Vagina (tissue), 2 donors: Measurements from ENCODE around the gene ZBTB21. TPM values are rescaled to one million over a fixed set of nuclear protein-coding genes. Genes with fewer than 3 reads are reported as not detected.

Source experiments
- DNase-seq, 2 donors: peaks; one replicate each; pipeline ENCODE4 v3.0.0-alpha.2; 2017; ENCODE audit errors: extremely low spot score in 2 of 2
- H3K27ac ChIP-seq: fragments of 200-600 bp; sonication (generic); one replicate; pipeline ENCODE4 v1.5.1; 2019
- H3K27me3 ChIP-seq: fragments of 200-600 bp; sonication (generic); one replicate; pipeline ENCODE4 v1.5.1; 2019
- H3K36me3 ChIP-seq, 2 donors: fragments of 200-600 bp; sonication (generic); one replicate each; pipeline ENCODE4 v1.5.1; 2017 to 2019
- H3K4me1 ChIP-seq: fragments of 200-600 bp; sonication (generic); one replicate; pipeline ENCODE4 v1.5.1; 2019
- H3K4me3 ChIP-seq, 2 donors: fragments of 200-600 bp; sonication (generic); 1 replicate in 1 of 2; 2 replicates in 1 of 2; pipeline ENCODE4 v1.5.1; 2016 to 2019
- H3K9me3 ChIP-seq: fragments of 200-600 bp; sonication (generic); one replicate; pipeline ENCODE4 v1.5.1; 2019
- POLR2A ChIP-seq, 2 donors: fragments of 450-650 bp; IDR thresholded peaks; one replicate each; pipeline ENCODE4 v1.6.1; 2017; ENCODE audit warnings: antibody characterized with exemption in 2 of 2, mild to moderate bottlenecking in 2 of 2, moderate library complexity in 2 of 2
- POLR2AphosphoS5 ChIP-seq, 2 donors: sonication (generic); formaldehyde crosslinking; IDR thresholded peaks; one replicate each; pipeline ENCODE4 v1.9.0; 2017; ENCODE audit warnings: antibody characterized with exemption in 2 of 2, mild to moderate bottlenecking in 2 of 2, low read depth in 1 of 2; ENCODE audit not compliant: insufficient read depth in 1 of 2
- intact Hi-C: fragments of 100-400 bp; cut with DNase I; formaldehyde crosslinking; loops from one replicate; pipeline ENCODE4 v1.15.1; 2023
- total RNA-seq: library from RNA; depleted of rRNA; stranded (reverse); fragments of >200 nt; gene quantifications from one replicate; pipeline ENCODE4 v1.2.3, GENCODE V29; 2016
- TF ChIP-seq, protein P1 (sequence below), 3 experiments: fragments of 450-650 bp in 2 of 3; fragments of 200-600 bp in 1 of 3; sonication (generic) in 1 of 3; IDR thresholded peaks; one replicate each; pipeline ENCODE4 v1.5.1; 2017 to 2019; ENCODE audit warnings: antibody characterized with exemption in 3 of 3, mild to moderate bottlenecking in 2 of 3, moderate library complexity in 2 of 3

Gene ZBTB21
- total RNA-seq, 1 donor from 2014 or later: 16.7 TPM

DNA sequence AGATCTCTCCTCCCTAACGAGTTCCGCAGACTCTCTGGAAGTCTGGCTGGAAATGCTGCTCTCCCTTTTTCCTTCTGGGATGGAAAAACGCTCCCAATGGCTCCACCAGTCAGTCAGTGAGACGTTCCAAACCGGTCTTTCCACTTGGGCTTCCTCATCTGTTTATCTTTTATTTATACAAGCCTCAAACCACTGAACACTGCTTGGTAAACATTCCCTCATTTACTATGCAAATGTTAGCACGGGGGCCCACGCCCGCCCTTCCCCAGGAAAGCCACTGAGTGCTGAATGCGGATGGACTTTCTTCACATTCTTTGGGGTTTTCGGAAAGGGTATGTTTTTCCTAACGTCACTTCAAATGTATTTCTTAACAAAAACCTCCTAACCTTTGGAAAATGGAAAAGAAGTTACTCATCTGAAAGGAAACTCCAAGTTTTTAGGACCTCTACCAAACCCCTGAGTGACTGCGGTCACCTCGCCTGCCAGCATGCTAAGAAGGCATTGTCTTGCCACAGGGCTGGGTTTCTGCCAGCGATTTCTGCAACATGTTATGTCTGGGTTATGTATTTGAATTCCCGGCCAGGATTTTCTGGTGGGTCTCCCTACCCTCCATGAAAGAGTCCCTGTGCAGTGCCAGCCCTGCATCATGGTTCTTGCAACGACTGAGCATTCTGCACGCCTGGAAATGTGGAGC lies 47.0 kb upstream of the ZBTB21 start:
- TF ChIP-seq, protein P1, sequence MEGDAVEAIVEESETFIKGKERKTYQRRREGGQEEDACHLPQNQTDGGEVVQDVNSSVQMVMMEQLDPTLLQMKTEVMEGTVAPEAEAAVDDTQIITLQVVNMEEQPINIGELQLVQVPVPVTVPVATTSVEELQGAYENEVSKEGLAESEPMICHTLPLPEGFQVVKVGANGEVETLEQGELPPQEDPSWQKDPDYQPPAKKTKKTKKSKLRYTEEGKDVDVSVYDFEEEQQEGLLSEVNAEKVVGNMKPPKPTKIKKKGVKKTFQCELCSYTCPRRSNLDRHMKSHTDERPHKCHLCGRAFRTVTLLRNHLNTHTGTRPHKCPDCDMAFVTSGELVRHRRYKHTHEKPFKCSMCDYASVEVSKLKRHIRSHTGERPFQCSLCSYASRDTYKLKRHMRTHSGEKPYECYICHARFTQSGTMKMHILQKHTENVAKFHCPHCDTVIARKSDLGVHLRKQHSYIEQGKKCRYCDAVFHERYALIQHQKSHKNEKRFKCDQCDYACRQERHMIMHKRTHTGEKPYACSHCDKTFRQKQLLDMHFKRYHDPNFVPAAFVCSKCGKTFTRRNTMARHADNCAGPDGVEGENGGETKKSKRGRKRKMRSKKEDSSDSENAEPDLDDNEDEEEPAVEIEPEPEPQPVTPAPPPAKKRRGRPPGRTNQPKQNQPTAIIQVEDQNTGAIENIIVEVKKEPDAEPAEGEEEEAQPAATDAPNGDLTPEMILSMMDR (IDR thresholded peaks at IDR 0.05): no peak
- peaks cover 14% of the 10 kb centered on the region for H3K4me1 ChIP-seq
- no peaks in the 10 kb centered on the region for H3K36me3 ChIP-seq
- H3K9me3 ChIP-seq: no peaks in the 10 kb centered on the region
- no peaks in the 10 kb centered on the region for H3K27me3 ChIP-seq
- intact Hi-C loops: no loop called here
- no peak for DNase-seq
- no peak overlapping the region for H3K4me3 ChIP-seq
- peak overlapping the region; percentile 32 for H3K27ac ChIP-seq

DNA sequence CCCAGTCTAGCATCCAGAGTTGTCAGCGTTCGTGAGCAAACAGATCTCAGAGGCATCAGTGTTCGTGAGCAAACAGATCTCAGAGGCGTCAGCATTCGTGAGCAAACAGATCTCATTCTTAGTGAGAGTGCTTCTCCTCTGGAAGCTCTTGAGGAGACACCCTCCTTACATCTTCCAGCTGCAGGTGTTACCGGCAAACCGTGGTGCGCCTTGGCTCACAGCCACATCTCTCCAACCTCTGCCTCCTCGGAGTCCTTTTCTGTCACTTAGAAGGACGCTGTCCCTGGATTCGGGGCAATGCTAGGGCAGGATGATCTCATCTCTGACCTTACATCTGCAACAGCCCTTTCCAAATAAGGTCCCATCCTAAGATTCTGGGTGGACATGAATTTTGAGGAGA lies 46.3 kb upstream of the ZBTB21 start:
- H3K27me3 ChIP-seq: no peaks in the 10 kb centered on the region
- H3K4me3 ChIP-seq: no peak overlapping the region
- no peaks in the 10 kb centered on the region for H3K36me3 ChIP-seq
- TF ChIP-seq, protein P1 (IDR thresholded peaks at IDR 0.05): no peak
- TF ChIP-seq POLR2AphosphoS5 (IDR thresholded peaks at IDR 0.05; ENCODE audit: insufficient read depth in 1 of 2, low read depth in 1 of 2) (no peak), POLR2A (IDR thresholded peaks at IDR 0.05) (no peak)
- H3K27ac ChIP-seq: peak overlapping the region; percentile 32
- DNase-seq: no peak
- no peaks in the 10 kb centered on the region for H3K9me3 ChIP-seq
- intact Hi-C loops: no loop called here
- H3K4me1 ChIP-seq: peaks cover 14% of the 10 kb centered on the region

DNA sequence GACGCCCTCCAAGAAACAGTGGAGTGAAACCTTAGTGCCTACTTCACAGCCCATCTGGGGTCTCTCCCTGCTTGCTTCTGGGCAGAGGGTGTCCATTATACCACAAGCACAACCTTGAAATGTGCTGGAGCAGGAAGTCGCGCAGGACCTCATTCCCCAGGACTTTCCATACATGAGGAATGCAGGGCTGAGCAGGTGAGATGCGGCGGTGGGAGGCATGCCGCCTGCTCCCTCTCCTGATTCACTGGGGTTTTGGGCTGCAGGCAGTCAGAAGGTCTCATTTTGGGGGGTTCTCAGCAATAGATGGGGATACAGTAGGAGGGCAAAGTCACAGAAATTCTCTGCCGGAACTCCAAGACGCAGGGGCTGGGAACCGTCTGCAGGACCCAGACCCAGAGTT lies 45.3 kb upstream of the ZBTB21 start:
- intact Hi-C loops: no loop called here
- Histone ChIP-seq H3K27ac (no peak overlapping the region), H3K9me3 (no peaks in the 10 kb centered on the region), H3K4me1 (peaks cover 14% of the 10 kb centered on the region), H3K4me3 (no peak overlapping the region), H3K36me3 (no peaks in the 10 kb centered on the region), H3K27me3 (no peaks in the 10 kb centered on the region)
- no peak for DNase-seq
- TF ChIP-seq, protein P1 (IDR thresholded peaks at IDR 0.05): no peak
- TF ChIP-seq POLR2AphosphoS5 (IDR thresholded peaks at IDR 0.05; ENCODE audit: insufficient read depth in 1 of 2, low read depth in 1 of 2) (no peak), POLR2A (IDR thresholded peaks at IDR 0.05) (no peak)

DNA sequence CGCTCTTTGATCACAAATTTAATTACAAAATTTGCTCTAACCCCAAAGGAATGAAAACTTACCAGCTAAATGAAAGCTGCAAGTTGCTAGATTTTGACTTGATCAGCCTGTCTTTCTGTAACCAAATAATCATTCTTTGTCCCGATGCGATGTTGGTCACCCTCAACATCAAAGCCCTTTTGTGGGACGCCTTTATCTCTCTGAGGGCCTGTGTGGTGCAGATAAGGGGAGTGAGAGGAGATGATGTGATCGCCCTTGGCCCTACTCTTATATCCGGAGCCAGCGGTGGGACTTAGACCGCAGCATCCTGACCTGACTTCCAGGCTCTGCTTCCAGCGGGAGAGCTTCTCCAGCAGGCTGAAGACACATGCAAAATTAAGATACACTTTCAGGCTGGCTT lies 41.6 kb upstream of the ZBTB21 start:
- intact Hi-C loops: no loop called here
- no peak for DNase-seq
- Histone ChIP-seq H3K4me1 (peaks cover 15% of the 10 kb centered on the region), H3K27ac (no peak overlapping the region), H3K9me3 (no peaks in the 10 kb centered on the region), H3K36me3 (no peaks in the 10 kb centered on the region), H3K4me3 (no peak overlapping the region), H3K27me3 (no peaks in the 10 kb centered on the region)
- TF ChIP-seq POLR2AphosphoS5 (IDR thresholded peaks at IDR 0.05; ENCODE audit: insufficient read depth in 1 of 2, low read depth in 1 of 2): no peak
- TF ChIP-seq POLR2A (IDR thresholded peaks at IDR 0.05): no peak
- TF ChIP-seq, protein P1 (IDR thresholded peaks at IDR 0.05): no peak

DNA sequence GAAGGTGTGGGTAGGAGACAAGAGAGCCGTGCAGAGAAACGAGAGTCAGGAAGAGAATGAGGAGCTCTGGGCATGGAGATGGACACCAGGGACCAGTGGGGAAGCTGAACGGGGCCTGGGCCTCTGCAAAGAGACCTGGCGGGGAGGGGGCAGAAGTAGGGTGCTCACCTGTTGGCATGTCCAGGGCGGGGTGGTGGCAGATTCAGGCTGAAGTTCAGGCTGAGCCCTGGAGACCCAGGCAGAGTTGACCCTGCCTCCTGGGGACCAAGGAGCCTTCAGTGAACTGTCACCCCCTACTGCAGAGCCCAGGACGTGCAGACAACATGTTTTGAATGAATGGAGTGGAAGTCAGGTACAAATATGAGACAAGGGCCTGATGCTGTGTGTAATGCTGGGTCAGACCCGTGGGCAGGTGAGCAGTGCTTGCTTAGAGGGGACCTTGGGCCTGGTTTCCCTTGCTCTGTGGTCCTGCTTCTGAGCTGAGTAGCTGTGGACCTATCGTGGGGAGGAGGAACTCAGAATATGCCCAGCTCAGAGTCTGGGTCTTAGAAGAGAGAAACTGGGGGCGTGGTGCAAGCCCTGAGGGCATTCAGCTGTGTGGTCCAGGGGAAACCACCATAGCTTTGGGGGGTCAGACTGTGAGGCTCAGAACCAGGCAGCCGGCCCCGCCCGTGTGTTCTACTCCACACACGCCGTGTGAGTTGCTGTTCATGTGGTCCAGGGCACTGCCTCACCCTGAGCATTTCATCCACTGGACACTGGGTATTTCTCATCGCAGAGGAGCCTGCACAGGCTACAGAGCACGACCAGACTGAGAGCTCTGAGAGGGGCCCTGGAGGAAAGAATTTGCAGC lies 39.6 kb upstream of the ZBTB21 start:
- intact Hi-C loops: no loop called here
- Histone ChIP-seq H3K4me1 (peaks cover 9% of the 10 kb centered on the region), H3K27me3 (no peaks in the 10 kb centered on the region), H3K4me3 (no peak overlapping the region), H3K9me3 (no peaks in the 10 kb centered on the region), H3K27ac (no peak overlapping the region), H3K36me3 (no peaks in the 10 kb centered on the region)
- TF ChIP-seq, protein P1 (IDR thresholded peaks at IDR 0.05): no peak
- no peak for TF ChIP-seq POLR2AphosphoS5 (IDR thresholded peaks at IDR 0.05; ENCODE audit: insufficient read depth in 1 of 2, low read depth in 1 of 2)
- DNase-seq: no peak
